ENCODE data around the gene LRRC37B.
"Not testable (repeated sequence)": the region's sequence is repeated elsewhere in the genome, so short reads cannot be mapped to it uniquely, and the experiment has no call there.

DNA sequence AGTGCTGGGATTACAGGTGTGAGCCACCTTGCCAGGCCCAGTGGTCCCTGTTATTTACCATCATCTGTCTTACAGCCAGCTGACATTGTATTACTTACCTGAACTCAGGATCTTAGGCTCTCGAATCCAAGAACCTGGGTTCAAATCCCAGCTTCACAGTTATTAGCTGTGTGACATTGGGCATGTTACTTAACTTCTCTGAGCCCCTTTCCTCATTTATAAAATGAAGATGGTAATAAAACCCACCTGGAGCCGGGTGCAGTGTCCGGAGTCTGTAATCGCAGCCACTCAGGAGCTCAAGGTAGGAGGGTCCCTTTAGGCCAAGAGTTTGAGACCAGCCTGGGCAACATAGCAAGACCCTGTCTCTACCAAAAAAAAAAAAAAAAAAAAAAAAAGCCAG lies 79.7 kb downstream of the LRRC37B start:
- TF ChIP-seq, protein P1, sequence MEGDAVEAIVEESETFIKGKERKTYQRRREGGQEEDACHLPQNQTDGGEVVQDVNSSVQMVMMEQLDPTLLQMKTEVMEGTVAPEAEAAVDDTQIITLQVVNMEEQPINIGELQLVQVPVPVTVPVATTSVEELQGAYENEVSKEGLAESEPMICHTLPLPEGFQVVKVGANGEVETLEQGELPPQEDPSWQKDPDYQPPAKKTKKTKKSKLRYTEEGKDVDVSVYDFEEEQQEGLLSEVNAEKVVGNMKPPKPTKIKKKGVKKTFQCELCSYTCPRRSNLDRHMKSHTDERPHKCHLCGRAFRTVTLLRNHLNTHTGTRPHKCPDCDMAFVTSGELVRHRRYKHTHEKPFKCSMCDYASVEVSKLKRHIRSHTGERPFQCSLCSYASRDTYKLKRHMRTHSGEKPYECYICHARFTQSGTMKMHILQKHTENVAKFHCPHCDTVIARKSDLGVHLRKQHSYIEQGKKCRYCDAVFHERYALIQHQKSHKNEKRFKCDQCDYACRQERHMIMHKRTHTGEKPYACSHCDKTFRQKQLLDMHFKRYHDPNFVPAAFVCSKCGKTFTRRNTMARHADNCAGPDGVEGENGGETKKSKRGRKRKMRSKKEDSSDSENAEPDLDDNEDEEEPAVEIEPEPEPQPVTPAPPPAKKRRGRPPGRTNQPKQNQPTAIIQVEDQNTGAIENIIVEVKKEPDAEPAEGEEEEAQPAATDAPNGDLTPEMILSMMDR (IDR thresholded peaks at IDR 0.05), result not testable (repeated sequence)
- not testable (repeated sequence) for TF ChIP-seq EZH2 (IDR thresholded peaks at IDR 0.05; ENCODE audit: borderline replicate concordance, insufficient read depth, low read depth, low read length, poor library complexity, severe bottlenecking)

All from B cell (primary cell).